ENCODE measurements around the gene PGLYRP2. TPM values are rescaled to one million over a fixed set of nuclear protein-coding genes. Genes with fewer than 3 reads are reported as not detected.

PGLYRP2 gene
- total RNA-seq, 1 experiment from 2014 or later, result not detected

GRCh38 chr19:15488489-15489226 lies 9.4 kb upstream of the PGLYRP2 start:
- Histone ChIP-seq H2AFZ (ENCODE audit: low read depth, low read length, poor library complexity, severe bottlenecking) (no peak overlapping the region), H3K27me3 (ENCODE audit: insufficient read depth, low read length) (no peaks in the 10 kb centered on the region), H3K79me2 (ENCODE audit: insufficient read depth, low read length) (no peaks in the 10 kb centered on the region), H3K27ac (ENCODE audit: low read depth, low read length) (no peak overlapping the region), H3K4me3 (replicated peaks in 1 of 2; ENCODE audit: low read depth in 1 of 2, low read length in 2 of 2) (no peak overlapping the region), H3K9me3 (ENCODE audit: control insufficient read depth in 1 of 2, insufficient read depth in 1 of 2, low read depth in 1 of 2, low read length in 2 of 2) (no peaks in the 10 kb centered on the region), H3K9me2 (ENCODE audit: insufficient read depth) (no peaks in the 10 kb centered on the region), H3K9ac (ENCODE audit: low read length) (no peak overlapping the region), H3K4me2 (ENCODE audit: low read length) (no peak overlapping the region), H3K4me1 (ENCODE audit: control insufficient read depth in 1 of 2, insufficient read depth in 2 of 2, low read length in 2 of 2) (no peaks in the 10 kb centered on the region), H3K36me3 (ENCODE audit: control insufficient read depth in 1 of 2, insufficient read depth in 2 of 2, low read length in 2 of 2) (no peaks in the 10 kb centered on the region), H4K20me1 (ENCODE audit: insufficient read depth) (no peaks in the 10 kb centered on the region)
- BruUV-seq (replicated peaks), result no TSS peak
- ChIA-PET CTCF (no interaction called here), POLR2A (no interaction called here), RAD21 (ENCODE audit: low non-redundant PET in 1 of 2, low total read pairs in 2 of 2, uncharacterized antibody in 2 of 2, unreplicated experiment in 2 of 2) (no interaction called here)
- DNase-seq (ENCODE audit: low read depth, low spot score) (no peak), ATAC-seq (no peak)
- intact Hi-C loops (cut with micrococcal nuclease), result no loop called here
- TF ChIP-seq ELF1 (IDR thresholded peaks at IDR 0.05; ENCODE audit: borderline replicate concordance, low read depth), result no peak
- no peak for TF ChIP-seq RAD21 (IDR thresholded peaks at IDR 0.05; ENCODE audit: low read depth)
- no peak for TF ChIP-seq CBX3 (IDR thresholded peaks at IDR 0.05; ENCODE audit: low read depth)
- TF ChIP-seq FOSL1 (IDR thresholded peaks at IDR 0.05; ENCODE audit: low read depth), result no peak
- TF ChIP-seq MAX (IDR thresholded peaks at IDR 0.05), result no peak
- TF ChIP-seq TCF7L2 (IDR thresholded peaks at IDR 0.05; ENCODE audit: borderline replicate concordance, extremely low read depth, insufficient read depth, insufficient read length), result no peak
- no peak for TF ChIP-seq EGR1 (IDR thresholded peaks at IDR 0.05; ENCODE audit: low read depth)
- no peak for TF ChIP-seq SP1 (IDR thresholded peaks at IDR 0.05; ENCODE audit: low read depth)
- no peak for TF ChIP-seq EZH2 (IDR thresholded peaks at IDR 0.05)
- TF ChIP-seq YY1 (IDR thresholded peaks at IDR 0.05; ENCODE audit: extremely low read depth, insufficient replicate concordance, low read depth, low read length), result no peak
- no peak for TF ChIP-seq POLR2AphosphoS5 (IDR thresholded peaks at IDR 0.05; ENCODE audit: low read depth, low read length)

GRCh38 chr19:15487038-15487437 lies 7.7 kb upstream of the PGLYRP2 start:
- no peaks in the 10 kb centered on the region for H3K27me3 ChIP-seq (ENCODE audit: insufficient read depth, low read length)
- ChIA-PET POLR2A (no interaction called here), CTCF (no interaction called here), RAD21 (ENCODE audit: low non-redundant PET in 1 of 2, low total read pairs in 2 of 2, uncharacterized antibody in 2 of 2, unreplicated experiment in 2 of 2) (no interaction called here)
- H3K4me3 ChIP-seq (replicated peaks in 1 of 2; ENCODE audit: low read depth in 1 of 2, low read length in 2 of 2), result no peak overlapping the region
- no TSS peak for BruUV-seq (replicated peaks)
- H3K9me3 ChIP-seq (ENCODE audit: control insufficient read depth in 1 of 2, insufficient read depth in 1 of 2, low read depth in 1 of 2, low read length in 2 of 2), result no peaks in the 10 kb centered on the region
- H3K4me2 ChIP-seq (ENCODE audit: low read length), result no peak overlapping the region
- intact Hi-C loops (cut with micrococcal nuclease), result no loop called here
- no peaks in the 10 kb centered on the region for H3K36me3 ChIP-seq (ENCODE audit: control insufficient read depth in 1 of 2, insufficient read depth in 2 of 2, low read length in 2 of 2)
- ATAC-seq (no peak), DNase-seq (ENCODE audit: low read depth, low spot score) (no peak)
- no peaks in the 10 kb centered on the region for H3K9me2 ChIP-seq (ENCODE audit: insufficient read depth)
- no peaks in the 10 kb centered on the region for H3K79me2 ChIP-seq (ENCODE audit: insufficient read depth, low read length)
- H3K27ac ChIP-seq (ENCODE audit: low read depth, low read length), result no peak overlapping the region
- no peaks in the 10 kb centered on the region for H3K4me1 ChIP-seq (ENCODE audit: control insufficient read depth in 1 of 2, insufficient read depth in 2 of 2, low read length in 2 of 2)
- no peaks in the 10 kb centered on the region for H4K20me1 ChIP-seq (ENCODE audit: insufficient read depth)
- H3K9ac ChIP-seq (ENCODE audit: low read length), result no peak overlapping the region
- H2AFZ ChIP-seq (ENCODE audit: low read depth, low read length, poor library complexity, severe bottlenecking), result no peak overlapping the region
- TF ChIP-seq TCF7L2 (IDR thresholded peaks at IDR 0.05; ENCODE audit: borderline replicate concordance, extremely low read depth, insufficient read depth, insufficient read length), result no peak
- TF ChIP-seq ATF3 (IDR thresholded peaks at IDR 0.05), result no peak
- TF ChIP-seq SP1 (IDR thresholded peaks at IDR 0.05; ENCODE audit: low read depth), result no peak
- no peak for TF ChIP-seq ZNF274 (IDR thresholded peaks at IDR 0.05; ENCODE audit: low read depth, low read length)
- TF ChIP-seq EZH2 (IDR thresholded peaks at IDR 0.05), result no peak
- no peak for TF ChIP-seq ZBTB33 (IDR thresholded peaks at IDR 0.05; ENCODE audit: extremely low read depth, insufficient replicate concordance, low read length)
